HEK293T (cell line): Measurements from ENCODE around the gene METAP1D.

Experiments used
- CTCF ChIA-PET: fragments of 350-600 bp; formaldehyde crosslinking; extraction: SDS; loops from one replicate; lab custom pipeline; 2021; ENCODE audit warnings: antibody characterized with exemption, inconsistent platforms; lab: Yijun Ruan, JAX
- POLR2A ChIA-PET: fragments of 350-600 bp; formaldehyde crosslinking; extraction: SDS; loops from one replicate; lab custom pipeline; 2020; ENCODE audit warnings: antibody characterized with exemption, inconsistent platforms; lab: Yijun Ruan, JAX
- DNase-seq: peaks from one replicate; pipeline ENCODE4 v3.0.0; 2012; ENCODE audit warnings: mixed read lengths; ENCODE audit errors: extremely low spot score
- ARNT ChIP-seq: fragments of 450-650 bp; IDR thresholded peaks from 2 replicates; pipeline ENCODE4 v1.6.1; 2017; ENCODE audit warnings: mild to moderate bottlenecking
- BHLHE40 ChIP-seq: fragments of 450-650 bp; IDR thresholded peaks from 2 replicates; pipeline ENCODE4 v1.6.1; 2016; ENCODE audit warnings: mild to moderate bottlenecking, moderate library complexity, borderline replicate concordance
- CTBP1 ChIP-seq: fragments of 450-650 bp; IDR thresholded peaks from 2 replicates; pipeline ENCODE4 v1.6.1; 2016; ENCODE audit warnings: borderline replicate concordance
- ELF4 ChIP-seq: fragments of 450-650 bp; IDR thresholded peaks from 2 replicates; pipeline ENCODE4 v1.6.1; 2017; ENCODE audit warnings: antibody characterized with exemption
- FOXA1 ChIP-seq: fragments of 450-650 bp; IDR thresholded peaks from 2 replicates; pipeline ENCODE4 v1.6.1; 2016; ENCODE audit warnings: mild to moderate bottlenecking
- FOXK2 ChIP-seq: fragments of 450-650 bp; IDR thresholded peaks from 2 replicates; pipeline ENCODE4 v1.6.1; 2016; ENCODE audit warnings: mild to moderate bottlenecking
- FOXM1 ChIP-seq: fragments of 450-650 bp; IDR thresholded peaks from 2 replicates; pipeline ENCODE4 v1.6.1; 2017; ENCODE audit warnings: mild to moderate bottlenecking, borderline replicate concordance
- HDGF ChIP-seq: fragments of 450-650 bp; IDR thresholded peaks from 2 replicates; pipeline ENCODE4 v1.6.1; 2017; ENCODE audit warnings: antibody characterized with exemption, borderline replicate concordance
- L3MBTL2 ChIP-seq: fragments of 450-650 bp; conservative IDR thresholded peaks from 2 replicates; pipeline ENCODE4 v1.6.1; 2016; ENCODE audit warnings: mild to moderate bottlenecking
- LEF1 ChIP-seq: fragments of 450-650 bp; IDR thresholded peaks from 2 replicates; pipeline ENCODE4 v1.6.1; 2017; ENCODE audit warnings: mild to moderate bottlenecking, borderline replicate concordance
- NFRKB ChIP-seq: fragments of 450-650 bp; IDR thresholded peaks from 2 replicates; pipeline ENCODE4 v1.6.1; 2016; ENCODE audit warnings: mild to moderate bottlenecking, moderate library complexity
- PKNOX1 ChIP-seq: fragments of 450-650 bp; IDR thresholded peaks from 2 replicates; pipeline ENCODE4 v1.6.1; 2016
- SP1 ChIP-seq: fragments of 450-650 bp; IDR thresholded peaks from 2 replicates; pipeline ENCODE4 v1.6.1; 2017
- SUZ12 ChIP-seq: fragments of 450-650 bp; IDR thresholded peaks from 2 replicates; pipeline ENCODE4 v1.6.1; 2016; ENCODE audit warnings: mild to moderate bottlenecking
- TARDBP ChIP-seq: fragments of 450-650 bp; IDR thresholded peaks from 2 replicates; pipeline ENCODE4 v1.6.1; 2016
- ZNF384 ChIP-seq: fragments of 450-650 bp; IDR thresholded peaks from 2 replicates; pipeline ENCODE4 v1.6.1; 2016

The METAP1D gene

GRCh38 chr2:172009823-172010222 lies 10.1 kb downstream of the METAP1D start:
- TF ChIP-seq FOXA1 (no peak), SUZ12 (no peak), ELF4 (no peak), ZNF384 (no peak), SP1 (no peak), ARNT (no peak), CTBP1 (no peak), BHLHE40 (no peak), FOXM1 (no peak), LEF1 (no peak), NFRKB (no peak), L3MBTL2 (no peak), PKNOX1 (no peak), TARDBP (no peak), HDGF (no peak), FOXK2 (no peak)
- no peak for DNase-seq
- POLR2A ChIA-PET, result no interaction called here
- CTCF ChIA-PET, result no interaction called here

DNA sequence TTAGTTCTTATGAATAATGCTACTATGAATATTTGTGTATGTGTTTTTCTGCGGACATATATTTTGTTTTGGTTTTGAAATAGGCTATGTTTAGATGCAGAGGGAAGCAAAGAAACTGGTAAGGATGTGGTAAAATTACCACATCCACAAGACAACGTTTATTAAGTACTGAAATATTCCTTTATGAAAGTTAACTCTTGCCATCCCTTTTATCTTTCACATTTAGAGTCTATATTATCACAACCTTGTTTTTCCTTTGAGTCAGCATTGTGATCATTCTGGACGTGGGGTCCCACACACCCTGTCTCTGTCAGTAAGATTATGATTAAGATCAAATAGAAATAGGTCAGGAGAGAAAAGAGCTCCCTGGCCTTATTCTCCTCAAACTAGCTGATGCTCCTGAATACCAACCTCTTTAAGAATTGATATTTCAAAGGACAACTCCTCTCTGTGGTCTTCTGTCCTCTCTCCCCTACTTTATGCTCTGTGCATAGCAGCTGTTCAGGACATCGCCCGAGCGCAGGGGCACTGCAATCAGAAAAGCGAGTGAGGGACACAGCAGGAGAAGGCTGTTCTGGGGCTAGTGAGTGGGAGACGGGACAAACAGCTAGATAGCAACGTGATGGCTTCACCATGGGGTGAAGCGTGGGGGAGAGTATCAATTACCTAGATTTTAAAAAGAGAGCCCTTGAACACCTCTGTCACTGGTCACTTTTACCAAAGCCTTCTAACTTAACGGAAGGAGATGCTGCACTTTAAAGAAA lies 12.2 kb downstream of the METAP1D start:
- TF ChIP-seq TARDBP, result no peak
- ChIA-PET POLR2A (interaction anchor here (0.6 to 0.8 kb wide), 2 partner anchors 25 to 84 kb away, joined by 4 read pairs; no protein-coding TSS in a partner anchor), CTCF (interaction anchor here (1.3 kb wide), 1 partner anchor 9 kb away, joined by 8 read pairs; no protein-coding TSS in a partner anchor)
- DNase-seq, result no peak

DNA sequence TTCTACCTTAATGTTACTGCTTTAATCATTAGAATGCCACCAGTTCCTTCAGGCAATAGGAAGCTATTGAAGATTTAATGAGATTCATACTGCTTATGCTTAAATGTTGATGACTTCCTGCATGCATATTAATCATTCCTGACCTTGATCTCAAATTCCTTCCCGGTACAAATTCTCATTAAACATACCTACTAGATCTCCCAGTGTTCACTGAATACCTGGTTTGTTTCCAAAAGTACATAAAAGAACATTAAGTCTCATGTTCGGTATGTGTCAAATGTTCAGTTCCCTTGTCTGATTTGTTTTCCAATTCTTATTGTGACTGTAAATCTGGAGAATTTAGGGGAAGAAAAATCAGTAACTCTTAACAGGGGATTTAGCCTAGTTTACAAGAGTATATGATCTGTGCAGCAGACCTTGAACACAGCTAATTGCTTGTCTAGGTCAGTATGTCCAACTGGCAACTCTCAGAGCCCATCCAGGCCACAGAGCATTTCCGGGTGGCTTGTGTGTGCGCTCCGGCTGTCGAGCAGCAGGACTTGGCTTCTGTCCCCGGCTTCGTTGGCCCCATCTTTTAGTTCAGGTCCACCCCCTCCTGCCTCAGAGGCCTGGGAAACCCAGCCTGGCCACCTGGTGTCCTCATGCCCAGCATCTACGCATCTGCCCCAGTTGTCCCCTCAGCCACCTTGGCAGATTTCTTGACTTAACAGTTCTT lies 13.1 kb downstream of the METAP1D start:
- CTCF ChIA-PET, result interaction anchor here (1.3 kb wide), 1 partner anchor 9 kb away, joined by 8 read pairs; no protein-coding TSS in a partner anchor
- POLR2A ChIA-PET, result interaction anchor here (0.8 kb wide), 1 partner anchor 84 kb away, joined by 4 read pairs; no protein-coding TSS in a partner anchor
- TF ChIP-seq FOXA1 (no peak), BHLHE40 (no peak), L3MBTL2 (no peak), ELF4 (no peak), SP1 (no peak), ZNF384 (no peak), NFRKB (no peak), FOXK2 (no peak), LEF1 (no peak), ARNT (no peak)
- no peak for DNase-seq

DNA sequence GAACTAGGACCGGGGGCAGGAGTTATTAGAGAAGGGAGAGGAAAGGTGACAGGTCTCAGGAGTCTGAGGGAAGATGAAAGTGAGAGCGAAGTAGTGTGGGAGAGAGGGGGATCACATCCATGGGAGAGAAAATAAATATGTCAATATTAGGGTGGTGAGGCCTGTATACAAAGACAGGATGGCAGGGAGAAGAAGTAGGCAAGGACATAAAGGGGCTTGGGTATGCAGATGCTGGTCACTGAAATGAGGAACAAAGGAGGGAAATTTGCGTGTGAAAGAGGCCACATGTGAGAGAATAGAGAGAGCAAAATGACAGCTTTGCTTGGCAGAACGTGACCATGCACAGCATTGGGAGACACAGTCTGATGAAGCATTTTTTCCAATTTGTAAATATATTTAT lies 13.6 kb downstream of the METAP1D start:
- POLR2A ChIA-PET, result no interaction called here
- TF ChIP-seq L3MBTL2 (no peak), HDGF (no peak)
- CTCF ChIA-PET, result no interaction called here
- DNase-seq, result no peak

DNA sequence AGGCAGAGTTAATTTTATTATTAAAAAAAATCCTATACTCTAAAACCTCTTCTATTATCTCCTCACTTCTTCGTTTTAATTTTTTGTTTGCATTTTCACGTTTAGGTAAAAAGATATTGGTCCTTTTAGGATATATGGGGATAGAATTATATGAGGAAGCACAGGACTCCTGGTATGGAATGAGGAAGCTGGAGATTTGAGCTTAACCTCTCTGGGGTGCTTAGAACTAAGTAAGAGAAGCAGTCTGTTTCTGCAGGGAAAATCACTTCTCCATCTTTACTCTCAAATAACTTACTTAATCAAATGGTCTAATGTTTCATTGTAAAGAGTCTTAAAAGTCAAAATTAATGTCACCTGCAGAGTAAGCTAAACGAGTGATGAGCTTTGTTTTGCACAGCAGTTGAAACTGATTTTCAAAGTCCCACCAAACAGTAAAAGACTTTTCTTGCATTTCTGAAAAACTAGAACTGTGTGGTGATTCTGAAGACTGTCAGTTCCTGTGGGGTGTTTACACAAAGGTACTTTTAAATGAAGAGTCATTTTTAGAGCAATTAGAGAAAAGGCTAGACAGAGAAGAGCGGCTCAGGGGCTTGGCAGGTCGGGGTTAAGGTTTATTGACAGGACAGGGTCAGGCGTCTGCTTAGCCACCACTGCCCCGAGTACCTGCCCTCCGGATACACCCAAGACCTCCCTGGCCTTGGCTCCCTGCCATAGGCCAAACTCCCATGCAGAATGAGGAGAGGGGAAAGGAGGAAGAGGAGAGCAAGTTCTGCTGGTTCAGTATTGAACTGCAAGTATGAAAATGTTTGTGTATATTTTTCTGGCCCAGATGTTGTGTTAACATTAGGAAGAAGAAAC lies 21.6 kb downstream of the METAP1D start:
- CTCF ChIA-PET, result interaction anchor here (2.4 kb wide), 1 partner anchor 9 kb away, joined by 8 read pairs; no protein-coding TSS in a partner anchor
- POLR2A ChIA-PET, result no interaction called here
- TF ChIP-seq FOXA1 (no peak), BHLHE40 (no peak), SUZ12 (no peak), ARNT (no peak)
- DNase-seq, result no peak

DNA sequence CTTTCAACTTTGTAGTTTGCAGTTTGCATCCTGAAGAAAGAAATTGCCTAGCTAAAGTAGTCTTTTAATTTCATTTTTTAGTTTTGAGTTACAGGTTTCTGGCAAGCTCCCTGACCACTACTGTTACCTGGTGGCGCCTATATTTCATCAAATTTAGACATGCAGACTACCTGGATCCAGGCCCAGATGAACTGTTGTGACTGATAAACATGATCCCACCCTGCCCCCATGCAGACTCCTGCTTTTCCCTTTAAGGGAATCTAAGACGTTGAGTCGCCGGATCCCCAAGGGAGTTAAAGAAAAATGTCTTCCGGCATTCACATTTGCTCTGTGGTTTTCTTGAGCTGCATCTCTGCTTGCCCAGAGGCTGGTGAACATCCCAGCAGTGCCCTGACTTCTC lies 22.2 kb downstream of the METAP1D start:
- no peak for DNase-seq
- TF ChIP-seq ARNT, result no peak
- POLR2A ChIA-PET, result no interaction called here
- CTCF ChIA-PET, result interaction anchor here (2.4 kb wide), 1 partner anchor 10 kb away, joined by 8 read pairs; no protein-coding TSS in a partner anchor

DNA sequence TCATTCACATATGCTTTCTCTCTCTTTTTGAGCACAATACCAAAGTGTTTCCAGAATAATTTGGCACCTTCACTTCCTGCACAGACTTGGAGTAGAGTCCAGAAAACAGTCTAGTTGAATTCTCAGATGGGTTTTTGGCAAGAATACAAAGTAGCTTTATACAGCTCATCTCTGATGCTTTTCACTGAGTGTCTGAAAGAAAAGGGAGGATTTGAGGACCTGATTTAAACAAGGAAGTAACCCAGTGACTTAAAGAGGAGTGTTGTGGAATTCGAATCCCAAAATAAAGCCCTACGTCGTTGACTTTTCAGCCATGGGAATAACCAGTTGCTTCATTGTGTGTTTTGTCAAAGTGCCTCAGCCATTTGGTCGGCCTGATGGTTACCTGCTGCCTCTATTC lies 31.8 kb downstream of the METAP1D start:
- CTCF ChIA-PET, result no interaction called here
- TF ChIP-seq LEF1, result no peak
- TF ChIP-seq FOXA1, result no peak
- no peak for TF ChIP-seq SUZ12
- TF ChIP-seq NFRKB, result no peak
- POLR2A ChIA-PET, result no interaction called here
- no peak for DNase-seq
